Measurements from ENCODE around the gene EPHB1.

DNA sequence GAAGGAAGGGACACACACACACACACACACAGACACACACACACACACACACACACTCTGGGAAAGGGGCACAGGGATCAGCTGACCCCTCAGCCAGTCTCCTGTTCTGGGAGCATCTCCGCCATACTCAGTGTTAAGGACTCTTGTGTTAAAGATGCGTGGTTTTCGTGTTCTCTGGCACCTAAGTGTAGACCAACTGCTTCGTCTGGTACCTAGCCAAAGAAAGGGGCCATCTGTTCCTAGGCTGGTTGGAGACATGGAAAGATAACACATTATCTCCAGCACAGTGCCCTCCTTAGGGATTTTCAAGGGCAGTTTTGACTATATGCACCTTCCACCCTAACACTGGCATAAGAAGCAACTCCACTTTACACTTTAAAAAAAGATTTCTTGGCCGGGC lies 65.1 kb downstream of the EPHB1 start:
- TF ChIP-seq YY1 (IDR thresholded peaks at IDR 0.05; ENCODE audit: insufficient read depth, insufficient read length) (no peak), ZNF274 (IDR thresholded peaks at IDR 0.05; ENCODE audit: low read depth, low read length) (no peak), SUZ12 (IDR thresholded peaks at IDR 0.05; ENCODE audit: extremely low read depth, insufficient read depth, insufficient read length) (no peak)

Data from NT2/D1 (cell line).